ENCODE results near the gene TRIM63. TPM values are rescaled to one million over a fixed set of nuclear protein-coding genes. Genes with fewer than 3 reads are reported as not detected.

The TRIM63 gene
- total RNA-seq, 1 experiment from 2014 or later, result not detected

GRCh38 chr1:26014179-26014578, 53.3 kb downstream of the TRIM63 start (continued):
- TF ChIP-seq ATF6 (CRISPR knock-in tag; IDR thresholded peaks at IDR 0.05), result no peak
- no peak for TF ChIP-seq ZBTB21 (CRISPR knock-in tag; IDR thresholded peaks at IDR 0.05; ENCODE audit: borderline replicate concordance)
- TF ChIP-seq CREB1 (CRISPR knock-in tag; IDR thresholded peaks at IDR 0.05), result no peak
- no peak for TF ChIP-seq JUN (CRISPR knock-in tag; IDR thresholded peaks at IDR 0.05)
- TF ChIP-seq, protein P1, sequence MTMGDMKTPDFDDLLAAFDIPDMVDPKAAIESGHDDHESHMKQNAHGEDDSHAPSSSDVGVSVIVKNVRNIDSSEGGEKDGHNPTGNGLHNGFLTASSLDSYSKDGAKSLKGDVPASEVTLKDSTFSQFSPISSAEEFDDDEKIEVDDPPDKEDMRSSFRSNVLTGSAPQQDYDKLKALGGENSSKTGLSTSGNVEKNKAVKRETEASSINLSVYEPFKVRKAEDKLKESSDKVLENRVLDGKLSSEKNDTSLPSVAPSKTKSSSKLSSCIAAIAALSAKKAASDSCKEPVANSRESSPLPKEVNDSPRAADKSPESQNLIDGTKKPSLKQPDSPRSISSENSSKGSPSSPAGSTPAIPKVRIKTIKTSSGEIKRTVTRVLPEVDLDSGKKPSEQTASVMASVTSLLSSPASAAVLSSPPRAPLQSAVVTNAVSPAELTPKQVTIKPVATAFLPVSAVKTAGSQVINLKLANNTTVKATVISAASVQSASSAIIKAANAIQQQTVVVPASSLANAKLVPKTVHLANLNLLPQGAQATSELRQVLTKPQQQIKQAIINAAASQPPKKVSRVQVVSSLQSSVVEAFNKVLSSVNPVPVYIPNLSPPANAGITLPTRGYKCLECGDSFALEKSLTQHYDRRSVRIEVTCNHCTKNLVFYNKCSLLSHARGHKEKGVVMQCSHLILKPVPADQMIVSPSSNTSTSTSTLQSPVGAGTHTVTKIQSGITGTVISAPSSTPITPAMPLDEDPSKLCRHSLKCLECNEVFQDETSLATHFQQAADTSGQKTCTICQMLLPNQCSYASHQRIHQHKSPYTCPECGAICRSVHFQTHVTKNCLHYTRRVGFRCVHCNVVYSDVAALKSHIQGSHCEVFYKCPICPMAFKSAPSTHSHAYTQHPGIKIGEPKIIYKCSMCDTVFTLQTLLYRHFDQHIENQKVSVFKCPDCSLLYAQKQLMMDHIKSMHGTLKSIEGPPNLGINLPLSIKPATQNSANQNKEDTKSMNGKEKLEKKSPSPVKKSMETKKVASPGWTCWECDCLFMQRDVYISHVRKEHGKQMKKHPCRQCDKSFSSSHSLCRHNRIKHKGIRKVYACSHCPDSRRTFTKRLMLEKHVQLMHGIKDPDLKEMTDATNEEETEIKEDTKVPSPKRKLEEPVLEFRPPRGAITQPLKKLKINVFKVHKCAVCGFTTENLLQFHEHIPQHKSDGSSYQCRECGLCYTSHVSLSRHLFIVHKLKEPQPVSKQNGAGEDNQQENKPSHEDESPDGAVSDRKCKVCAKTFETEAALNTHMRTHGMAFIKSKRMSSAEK (CRISPR knock-in tag; IDR thresholded peaks at IDR 0.05; ENCODE audit: borderline replicate concordance), result no peak
- no peak for TF ChIP-seq GABPB1 (CRISPR knock-in tag; IDR thresholded peaks at IDR 0.05)

GRCh38 chr1:26012864-26013263, 54.6 kb downstream of the TRIM63 start:
- TF ChIP-seq ZNF317 (CRISPR knock-in tag; IDR thresholded peaks at IDR 0.05; ENCODE audit: borderline replicate concordance, low read depth) (no peak), ZNF232 (CRISPR knock-in tag; IDR thresholded peaks at IDR 0.05) (no peak), CREM (CRISPR knock-in tag; IDR thresholded peaks at IDR 0.05) (no peak), ARID4B (CRISPR knock-in tag; IDR thresholded peaks at IDR 0.05; ENCODE audit: borderline replicate concordance) (no peak), TEAD4 (CRISPR knock-in tag; IDR thresholded peaks at IDR 0.05) (no peak), RORB (CRISPR knock-in tag; IDR thresholded peaks at IDR 0.05) (no peak), GABPB1 (CRISPR knock-in tag; IDR thresholded peaks at IDR 0.05) (no peak), FOXJ3 (CRISPR knock-in tag; IDR thresholded peaks at IDR 0.05; ENCODE audit: borderline replicate concordance) (no peak), SP1 (CRISPR knock-in tag; conservative IDR thresholded peaks at IDR 0.05) (no peak), FOXP1 (CRISPR knock-in tag; IDR thresholded peaks at IDR 0.05; ENCODE audit: borderline replicate concordance) (no peak), PREB (CRISPR knock-in tag; IDR thresholded peaks at IDR 0.05; ENCODE audit: borderline replicate concordance) (no peak), PRRX2 (CRISPR knock-in tag; IDR thresholded peaks at IDR 0.05) (no peak), NFE2L1 (CRISPR knock-in tag; IDR thresholded peaks at IDR 0.05) (no peak), OVOL2 (CRISPR knock-in tag; IDR thresholded peaks at IDR 0.05; ENCODE audit: borderline replicate concordance) (no peak)
- TF ChIP-seq, protein P2, sequence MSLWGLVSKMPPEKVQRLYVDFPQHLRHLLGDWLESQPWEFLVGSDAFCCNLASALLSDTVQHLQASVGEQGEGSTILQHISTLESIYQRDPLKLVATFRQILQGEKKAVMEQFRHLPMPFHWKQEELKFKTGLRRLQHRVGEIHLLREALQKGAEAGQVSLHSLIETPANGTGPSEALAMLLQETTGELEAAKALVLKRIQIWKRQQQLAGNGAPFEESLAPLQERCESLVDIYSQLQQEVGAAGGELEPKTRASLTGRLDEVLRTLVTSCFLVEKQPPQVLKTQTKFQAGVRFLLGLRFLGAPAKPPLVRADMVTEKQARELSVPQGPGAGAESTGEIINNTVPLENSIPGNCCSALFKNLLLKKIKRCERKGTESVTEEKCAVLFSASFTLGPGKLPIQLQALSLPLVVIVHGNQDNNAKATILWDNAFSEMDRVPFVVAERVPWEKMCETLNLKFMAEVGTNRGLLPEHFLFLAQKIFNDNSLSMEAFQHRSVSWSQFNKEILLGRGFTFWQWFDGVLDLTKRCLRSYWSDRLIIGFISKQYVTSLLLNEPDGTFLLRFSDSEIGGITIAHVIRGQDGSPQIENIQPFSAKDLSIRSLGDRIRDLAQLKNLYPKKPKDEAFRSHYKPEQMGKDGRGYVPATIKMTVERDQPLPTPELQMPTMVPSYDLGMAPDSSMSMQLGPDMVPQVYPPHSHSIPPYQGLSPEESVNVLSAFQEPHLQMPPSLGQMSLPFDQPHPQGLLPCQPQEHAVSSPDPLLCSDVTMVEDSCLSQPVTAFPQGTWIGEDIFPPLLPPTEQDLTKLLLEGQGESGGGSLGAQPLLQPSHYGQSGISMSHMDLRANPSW (CRISPR knock-in tag; conservative IDR thresholded peaks at IDR 0.05; ENCODE audit: low read depth), result no peak
- H3K4me1 Mint-ChIP-seq, result peaks cover 27% of the 10 kb centered on the region
- H3K27ac Mint-ChIP-seq, result no peak overlapping the region
- ATAC-seq, result no peak
- no peak for DNase-seq (ENCODE audit: low spot score)
- POLR2A ChIA-PET, result no interaction called here
- H3K9me3 Mint-ChIP-seq, result no peaks in the 10 kb centered on the region
- CTCF ChIA-PET, result interaction anchor here (1.0 to 1.5 kb wide), 4 partner anchors 14 to 132 kb away, joined by 3 to 6 read pairs (median 3); no protein-coding TSS in a partner anchor
- no peaks in the 10 kb centered on the region for H3K27me3 Mint-ChIP-seq (ENCODE audit: low read depth)
- no peaks in the 10 kb centered on the region for H3K36me3 Mint-ChIP-seq
- no peak overlapping the region for H3K4me3 Mint-ChIP-seq
